OCI-LY7 (cell line): ENCODE data around the gene DAP3. TPM values are rescaled to one million over a fixed set of nuclear protein-coding genes. Genes with fewer than 3 reads are reported as not detected.

Experiments
- BruUV-seq: library from RNA; stranded (reverse); fragments of 400-500 nt; replicated peaks from 2 replicates; lab custom pipeline; 2021; lab: Mats Ljungman, UMichigan
- CTCF ChIA-PET: fragments of 300-600 bp; sonication (Branson Sonifier 250); formaldehyde crosslinking; loops from one replicate; lab custom pipeline; 2022; ENCODE audit warnings: antibody characterized with exemption; ENCODE audit not compliant: unreplicated experiment; lab: Charles Lee
- POLR2A ChIA-PET: fragments of 300-600 bp; sonication (Branson Sonifier 250); formaldehyde crosslinking; loops from one replicate; lab custom pipeline; 2022; ENCODE audit warnings: antibody characterized with exemption; lab: Charles Lee
- DNase-seq: peaks from one replicate; pipeline ENCODE4 v3.0.0-alpha.2; 2015; ENCODE audit warnings: low spot score
- H2AFZ ChIP-seq: fragments of 200-600 bp; sonication (generic), shearing (Covaris generic); 2 replicates; pipeline ENCODE4 v1.6.1; 2014; ENCODE audit warnings: mild to moderate bottlenecking, antibody characterized with exemption, low read length, moderate library complexity
- H3K27ac ChIP-seq: fragments of 200-600 bp; sonication (generic); 2 replicates; pipeline ENCODE4 v1.5.1; 2014; ENCODE audit warnings: mixed run types, low read depth, mild to moderate bottlenecking, moderate library complexity, low read length, inconsistent platforms; ENCODE audit not compliant: poor library complexity, severe bottlenecking
- H3K36me3 ChIP-seq: fragments of 200-600 bp; sonication (generic); 2 replicates; pipeline ENCODE4 v1.6.1; 2014; ENCODE audit warnings: mild to moderate bottlenecking, antibody characterized with exemption, low read length, moderate library complexity, mixed read lengths; ENCODE audit not compliant: insufficient read depth
- H3K4me1 ChIP-seq: fragments of 200-600 bp; sonication (generic); 2 replicates; pipeline ENCODE4 v1.5.1; 2014; ENCODE audit warnings: mild to moderate bottlenecking, low read length; ENCODE audit not compliant: insufficient read depth, poor library complexity, severe bottlenecking
- H3K4me2 ChIP-seq: fragments of 200-600 bp; sonication (generic); 2 replicates; pipeline ENCODE4 v1.6.1; 2014; ENCODE audit warnings: mild to moderate bottlenecking, low read length
- H3K4me3 ChIP-seq: fragments of 200-600 bp; sonication (generic); 2 replicates; pipeline ENCODE4 v1.5.1; 2014; ENCODE audit warnings: mild to moderate bottlenecking, low read depth, low read length; ENCODE audit not compliant: poor library complexity, severe bottlenecking
- H3K79me2 ChIP-seq: fragments of 200-600 bp; sonication (generic); 2 replicates; pipeline ENCODE4 v1.6.1; 2016; ENCODE audit warnings: low read depth, mild to moderate bottlenecking, low read length, moderate library complexity, mixed read lengths; ENCODE audit not compliant: insufficient read depth
- H3K9me2 ChIP-seq: fragments of 200-600 bp; sonication (generic); 2 replicates; pipeline ENCODE4 v1.6.1; 2016; ENCODE audit warnings: mild to moderate bottlenecking, low read length, mixed read lengths; ENCODE audit not compliant: insufficient read depth
- H3K9me3 ChIP-seq: fragments of 200-600 bp; sonication (generic); 2 replicates; pipeline ENCODE4 v1.6.1; 2014; ENCODE audit warnings: mild to moderate bottlenecking, mixed run types, low read length, mixed read lengths
- H4K20me1 ChIP-seq: fragments of 200-600 bp; sonication (generic); 2 replicates; pipeline ENCODE4 v1.6.1; 2014; ENCODE audit warnings: mild to moderate bottlenecking, antibody characterized with exemption, low read length, moderate library complexity, mixed read lengths; ENCODE audit not compliant: insufficient read depth
- EZH2phosphoT487 ChIP-seq: fragments of 200-600 bp; sonication (generic); IDR thresholded peaks from 2 replicates; pipeline ENCODE4 v1.6.1; 2018; ENCODE audit warnings: low read depth, borderline replicate concordance, mild to moderate bottlenecking, mixed run types, antibody characterized with exemption, low read length, moderate library complexity, mixed read lengths
- intact Hi-C: fragments of 100-400 bp; cut with micrococcal nuclease; formaldehyde crosslinking; loops from one replicate; pipeline ENCODE4 v1.10.0; 2022; ENCODE audit not compliant: unreplicated experiment
- total RNA-seq, 2 experiments: library from RNA; depleted of rRNA in 1 of 2; stranded (reverse); fragments of >200 nt in 1 of 2; shearing (Covaris generic) in 1 of 2; gene quantifications; 2 replicates each; pipeline ENCODE4 v1.2.3, GENCODE V29; 2014 to 2022
- TF ChIP-seq, protein P1 (sequence below): fragments of 200-600 bp; sonication (generic); conservative IDR thresholded peaks from 2 replicates; pipeline ENCODE4 v1.5.1; 2014; ENCODE audit warnings: mild to moderate bottlenecking, antibody characterized with exemption, low read length, moderate library complexity, mixed read lengths

DAP3 gene
- total RNA-seq, 2 experiments from 2014 or later = 110 to 178 TPM

GRCh38 chr1:155646307-155646706, 42.6 kb upstream of the DAP3 start:
- Histone ChIP-seq H4K20me1 (no peaks in the 10 kb centered on the region), H3K9me2 (no peaks in the 10 kb centered on the region), H3K36me3 (no peaks in the 10 kb centered on the region), H3K4me1 (peaks cover 7% of the 10 kb centered on the region), H2AFZ (no peak overlapping the region), H3K4me2 (no peak overlapping the region), H3K27ac (no peak overlapping the region), H3K79me2 (no peaks in the 10 kb centered on the region), H3K9me3 (peaks cover 23% of the 10 kb centered on the region), H3K4me3 (no peak overlapping the region)
- no TSS peak for BruUV-seq
- intact Hi-C loops = no loop called here
- ChIA-PET POLR2A (interaction anchor here (0.7 to 1.2 kb wide), 2 partner anchors 38 to 436 kb away, joined by 3 to 4 read pairs; partner anchors contain the start of gene MEX3A), CTCF (no interaction called here)
- TF ChIP-seq, protein P1, sequence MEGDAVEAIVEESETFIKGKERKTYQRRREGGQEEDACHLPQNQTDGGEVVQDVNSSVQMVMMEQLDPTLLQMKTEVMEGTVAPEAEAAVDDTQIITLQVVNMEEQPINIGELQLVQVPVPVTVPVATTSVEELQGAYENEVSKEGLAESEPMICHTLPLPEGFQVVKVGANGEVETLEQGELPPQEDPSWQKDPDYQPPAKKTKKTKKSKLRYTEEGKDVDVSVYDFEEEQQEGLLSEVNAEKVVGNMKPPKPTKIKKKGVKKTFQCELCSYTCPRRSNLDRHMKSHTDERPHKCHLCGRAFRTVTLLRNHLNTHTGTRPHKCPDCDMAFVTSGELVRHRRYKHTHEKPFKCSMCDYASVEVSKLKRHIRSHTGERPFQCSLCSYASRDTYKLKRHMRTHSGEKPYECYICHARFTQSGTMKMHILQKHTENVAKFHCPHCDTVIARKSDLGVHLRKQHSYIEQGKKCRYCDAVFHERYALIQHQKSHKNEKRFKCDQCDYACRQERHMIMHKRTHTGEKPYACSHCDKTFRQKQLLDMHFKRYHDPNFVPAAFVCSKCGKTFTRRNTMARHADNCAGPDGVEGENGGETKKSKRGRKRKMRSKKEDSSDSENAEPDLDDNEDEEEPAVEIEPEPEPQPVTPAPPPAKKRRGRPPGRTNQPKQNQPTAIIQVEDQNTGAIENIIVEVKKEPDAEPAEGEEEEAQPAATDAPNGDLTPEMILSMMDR = no peak
- no peak for TF ChIP-seq EZH2phosphoT487
- no peak for DNase-seq

DNA sequence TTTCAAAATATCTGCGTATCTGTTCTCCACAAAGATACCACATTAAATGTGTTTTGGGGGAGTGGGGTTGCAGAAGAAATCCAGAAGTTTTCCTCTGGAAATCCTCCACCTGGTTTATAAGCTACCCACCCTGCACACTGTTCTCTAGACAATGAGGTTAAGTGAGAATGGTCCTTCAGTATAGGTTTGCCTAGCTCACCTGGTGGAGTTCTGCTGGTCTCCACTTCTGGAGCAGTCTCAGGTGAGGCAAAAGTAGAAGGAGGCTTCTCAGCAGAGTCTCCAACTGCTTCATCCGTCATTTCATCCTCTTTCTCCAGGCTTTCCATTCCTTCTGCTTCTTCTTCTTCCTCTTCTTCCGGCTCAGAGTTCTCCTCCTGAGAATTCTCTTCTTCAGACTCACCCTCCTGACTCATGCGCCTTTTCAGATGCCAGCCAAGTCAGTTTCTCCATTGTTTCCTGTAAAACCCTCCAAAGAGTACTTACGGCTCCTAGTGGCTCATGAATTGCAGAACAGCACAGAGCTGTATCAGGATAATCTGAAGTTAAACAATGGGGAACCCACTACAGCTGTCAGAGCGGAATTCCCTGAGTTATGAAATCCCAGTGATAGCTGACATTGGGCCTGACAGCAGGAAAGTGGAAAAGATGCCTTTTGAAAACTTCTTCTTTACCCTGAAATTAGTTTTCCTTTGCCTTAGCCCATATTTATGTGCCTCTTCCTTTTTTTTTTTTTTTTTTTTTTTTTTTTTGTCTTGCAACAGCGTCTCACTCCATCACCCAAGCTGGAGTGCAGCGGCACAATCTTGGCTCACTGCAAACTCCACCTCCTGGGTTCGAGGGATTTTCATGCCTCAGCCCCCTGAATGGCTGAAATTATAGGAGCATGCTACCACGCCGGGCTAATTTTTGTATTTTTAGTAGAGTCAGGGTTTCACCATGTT, 40.4 kb upstream of the DAP3 start:
- Histone ChIP-seq H3K79me2 (no peaks in the 10 kb centered on the region), H2AFZ (no peak overlapping the region), H3K4me1 (peaks cover 7% of the 10 kb centered on the region), H3K36me3 (no peaks in the 10 kb centered on the region), H3K9me2 (no peaks in the 10 kb centered on the region), H4K20me1 (no peaks in the 10 kb centered on the region), H3K9me3 (peaks cover 12% of the 10 kb centered on the region; the same call in 1 of the 2 replicates), H3K4me2 (no peak overlapping the region), H3K4me3 (no peak overlapping the region), H3K27ac (no peak overlapping the region)
- intact Hi-C loops = no loop called here
- ChIA-PET POLR2A (interaction anchor here (0.7 kb wide), 2 partner anchors 76 to 331 kb away, joined by 3 to 5 read pairs; no protein-coding TSS in a partner anchor), CTCF (no interaction called here)
- TF ChIP-seq EZH2phosphoT487 = no peak
- TF ChIP-seq, protein P1 = peak; percentile 54
- BruUV-seq = no TSS peak
- DNase-seq = peak; percentile 20

DNA sequence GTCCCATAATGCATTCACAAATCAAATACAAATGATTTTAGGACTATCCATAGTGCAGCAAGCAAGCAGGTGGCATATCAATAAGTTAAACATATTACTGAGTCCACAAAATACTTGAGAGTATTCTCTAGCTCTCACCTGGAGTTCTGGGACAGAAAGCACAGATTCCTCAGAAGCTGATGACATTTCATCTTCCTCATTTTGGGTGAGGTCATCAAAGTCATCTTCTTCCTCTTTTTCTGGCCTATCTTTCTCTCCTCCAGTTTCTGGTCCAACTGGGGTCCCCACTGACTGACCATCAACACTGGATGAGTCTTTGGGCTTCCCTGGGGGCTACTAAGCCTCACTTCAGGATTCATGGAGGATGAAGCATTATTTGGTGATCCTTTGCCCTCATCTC, 39.2 kb upstream of the DAP3 start:
- intact Hi-C loops = no loop called here
- no peaks in the 10 kb centered on the region for H3K36me3 ChIP-seq
- ChIA-PET POLR2A (no interaction called here), CTCF (no interaction called here)
- no peak overlapping the region for H3K4me2 ChIP-seq
- no peaks in the 10 kb centered on the region for H3K79me2 ChIP-seq
- H3K27ac ChIP-seq = no peak overlapping the region
- H3K9me3 ChIP-seq = 0 out of 2 replicates have a peak, but pooled peaks cover 5% of the 10 kb centered on the region
- H3K4me1 ChIP-seq = peaks cover 7% of the 10 kb centered on the region
- no peak overlapping the region for H3K4me3 ChIP-seq
- no peak for DNase-seq
- BruUV-seq = no TSS peak
- no peak overlapping the region for H2AFZ ChIP-seq
- H4K20me1 ChIP-seq = no peaks in the 10 kb centered on the region
- TF ChIP-seq EZH2phosphoT487 = no peak
- TF ChIP-seq, protein P1 = no peak
- no peaks in the 10 kb centered on the region for H3K9me2 ChIP-seq
